GM23338 (cell line): Measurements from ENCODE around the gene AGPAT4. TPM values are rescaled to one million over a fixed set of nuclear protein-coding genes. Genes with fewer than 3 reads are reported as not detected.

Experiments
- ATAC-seq: fragments of 200-7000 bp; cut with Tn5 transposase; 3 replicates; pipeline ENCODE4 v1.9.1; 2020
- DNase-seq: peaks from one replicate; pipeline ENCODE4 v3.0.0-alpha.2; 2015; ENCODE audit warnings: low spot score
- H2AFZ ChIP-seq: fragments of 200-600 bp; sonication (generic); 2 replicates; pipeline ENCODE4 v1.8.0; 2016; ENCODE audit warnings: antibody characterized with exemption, mild to moderate bottlenecking, moderate library complexity
- H3F3A ChIP-seq: fragments of 200-600 bp; sonication (generic); replicated peaks from 2 replicates; pipeline ENCODE4 v1.8.0; 2017; ENCODE audit warnings: antibody characterized with exemption, mixed run types, low read depth
- H3K27ac ChIP-seq: fragments of 200-600 bp; sonication (generic); 2 replicates; pipeline ENCODE4 v1.6.1; 2016; ENCODE audit warnings: low read depth
- H3K27me3 ChIP-seq: fragments of 200-600 bp; sonication (generic); 2 replicates; pipeline ENCODE4 v1.8.0; 2016; ENCODE audit warnings: mild to moderate bottlenecking, mixed run types, moderate library complexity; ENCODE audit not compliant: insufficient read depth
- H3K36me3 ChIP-seq: fragments of 200-600 bp; sonication (generic); 2 replicates; pipeline ENCODE4 v1.8.0; 2016; ENCODE audit warnings: mild to moderate bottlenecking; ENCODE audit not compliant: insufficient read depth
- H3K4me1 ChIP-seq: fragments of 200-600 bp; sonication (generic); 2 replicates; pipeline ENCODE4 v1.8.0; 2016; ENCODE audit warnings: mild to moderate bottlenecking, moderate library complexity; ENCODE audit not compliant: insufficient read depth
- H3K4me2 ChIP-seq: fragments of 200-600 bp; sonication (generic); 2 replicates; pipeline ENCODE4 v1.7.1; 2017; ENCODE audit warnings: mixed run types
- H3K4me3 ChIP-seq: fragments of 200-600 bp; sonication (generic); 2 replicates; pipeline ENCODE4 v1.6.1; 2016; ENCODE audit warnings: mixed run types
- H3K79me2 ChIP-seq: fragments of 200-600 bp; sonication (generic); replicated peaks from 2 replicates; pipeline ENCODE4 v1.8.0; 2017; ENCODE audit warnings: mild to moderate bottlenecking; ENCODE audit not compliant: insufficient read depth
- H3K9me2 ChIP-seq: fragments of 200-600 bp; sonication (generic); 2 replicates; pipeline ENCODE4 v1.8.0; 2017; ENCODE audit not compliant: insufficient read depth
- H4K20me1 ChIP-seq: fragments of 200-600 bp; sonication (generic); replicated peaks from 2 replicates; pipeline ENCODE4 v1.8.0; 2017; ENCODE audit warnings: mild to moderate bottlenecking; ENCODE audit not compliant: insufficient read depth
- H3K27ac Mint-ChIP-seq: 2 replicates; pipeline ENCODE4 v1.8.0; 2020; ENCODE audit warnings: inconsistent platforms, mild to moderate bottlenecking, moderate library complexity, mixed read lengths
- H3K27me3 Mint-ChIP-seq: 3 replicates; pipeline ENCODE4 v1.8.0; 2022; ENCODE audit warnings: low read depth, mild to moderate bottlenecking, moderate library complexity, mixed read lengths, inconsistent platforms; ENCODE audit not compliant: insufficient read depth, poor library complexity
- H3K36me3 Mint-ChIP-seq: 3 replicates; pipeline ENCODE4 v1.8.0; 2021; ENCODE audit warnings: low read depth, mild to moderate bottlenecking, inconsistent platforms, moderate library complexity, mixed read lengths
- H3K4me1 Mint-ChIP-seq: 3 replicates; pipeline ENCODE4 v1.8.0; 2020; ENCODE audit warnings: mild to moderate bottlenecking, inconsistent platforms, mixed read lengths
- H3K4me3 Mint-ChIP-seq: 3 replicates; pipeline ENCODE4 v1.8.0; 2021; ENCODE audit warnings: moderate library complexity, mild to moderate bottlenecking, inconsistent platforms, mixed read lengths
- H3K9me3 Mint-ChIP-seq: 3 replicates; pipeline ENCODE4 v1.8.0; 2020; ENCODE audit warnings: moderate library complexity, mild to moderate bottlenecking, inconsistent platforms, mixed read lengths
- CREB1 ChIP-seq: fragments of 250-450 bp; sonication (Bioruptor Pico); IDR thresholded peaks from 2 replicates; pipeline ENCODE4 v1.5.0; 2020; ENCODE audit warnings: low read depth, mild to moderate bottlenecking, moderate library complexity
- EZH2 ChIP-seq: fragments of 200-600 bp; sonication (generic); IDR thresholded peaks from one replicate; pipeline ENCODE4 v1.8.0; 2017; ENCODE audit warnings: antibody characterized with exemption, mild to moderate bottlenecking, low read depth; ENCODE audit not compliant: unreplicated experiment
- EZH2phosphoT487 ChIP-seq: fragments of 200-600 bp; sonication (generic); IDR thresholded peaks from one replicate; pipeline ENCODE4 v1.8.1; 2018; ENCODE audit warnings: antibody characterized with exemption; ENCODE audit not compliant: unreplicated experiment
- NANOG ChIP-seq: IDR thresholded peaks from 2 replicates; pipeline ENCODE4 v1.6.1; 2016; ENCODE audit warnings: antibody characterized with exemption, borderline replicate concordance
- REST ChIP-seq: IDR thresholded peaks from one replicate; pipeline ENCODE4 v1.6.1; 2018; ENCODE audit warnings: antibody characterized with exemption; ENCODE audit not compliant: unreplicated experiment
- STAT1 ChIP-seq: IDR thresholded peaks from one replicate; pipeline ENCODE4 v1.6.1; 2016; ENCODE audit warnings: antibody characterized with exemption; ENCODE audit not compliant: unreplicated experiment
- ZNF114 ChIP-seq: fragments of 250-450 bp; sonication (Bioruptor Pico); IDR thresholded peaks from 2 replicates; pipeline ENCODE4 v1.5.0; 2020; ENCODE audit warnings: mild to moderate bottlenecking, moderate library complexity
- polyA plus RNA-seq: library from polyadenylated mRNA; unstranded; fragments of >200 nt; fragmentation: Nextera tagmentation; extraction: Ambion mirVana; gene quantifications from 2 replicates; pipeline ENCODE4 v1.2.1, GENCODE V29; 2016
- total RNA-seq: library from RNA; depleted of rRNA; stranded (reverse); fragments of >200 nt; shearing (Covaris generic); gene quantifications from 2 replicates; pipeline ENCODE4 v1.2.3, GENCODE V29; 2014
- TF ChIP-seq, protein P1 (sequence below): IDR thresholded peaks from 2 replicates; pipeline ENCODE4 v1.6.1; 2016; ENCODE audit warnings: antibody characterized with exemption
- TF ChIP-seq, protein P2 (sequence below): fragments of 250-450 bp; sonication (Bioruptor Pico); IDR thresholded peaks from 2 replicates; pipeline ENCODE4 v1.5.0; 2020; ENCODE audit warnings: mild to moderate bottlenecking, moderate library complexity

AGPAT4 gene
- total and polyA plus RNA-seq, 2 experiments from 2014 or later, result 8.9 to 19.3 TPM

DNA sequence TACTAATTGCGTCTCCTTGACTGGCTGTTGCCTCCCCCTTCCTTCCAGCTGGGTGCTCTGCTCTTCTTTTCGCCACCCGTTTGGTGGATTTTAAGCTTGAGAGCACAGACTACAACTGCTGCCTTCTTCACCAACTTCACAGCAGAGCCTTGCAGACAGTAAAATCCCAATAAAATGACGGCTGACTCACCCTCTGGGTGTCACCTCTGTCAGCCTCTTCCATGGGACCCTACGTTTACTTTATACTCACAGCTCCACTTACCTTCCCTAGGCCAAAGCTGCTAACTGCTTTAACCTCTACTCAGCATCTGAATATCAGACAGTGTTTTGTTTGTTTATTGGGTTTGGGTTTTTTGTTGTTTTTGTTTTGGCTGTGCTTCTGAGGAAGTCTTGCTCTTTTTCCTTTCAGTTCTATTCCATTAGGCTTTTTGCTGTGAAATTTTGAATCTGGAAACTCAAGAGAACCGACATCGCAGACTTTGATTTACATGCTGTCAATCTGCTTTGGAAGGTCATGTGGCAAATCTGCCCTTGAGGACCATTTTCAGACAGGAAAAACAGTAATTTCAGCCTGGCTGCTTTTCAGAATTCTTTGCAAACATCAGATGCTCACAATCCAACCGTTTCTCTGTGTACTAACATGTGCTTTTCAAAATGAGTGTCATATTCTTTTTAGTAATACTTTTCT, 2.4 kb downstream of the AGPAT4 start:
- H3K4me1 Mint-ChIP-seq, result peaks cover 50% of the 10 kb centered on the region
- H3K36me3 Mint-ChIP-seq, result peaks cover 15% of the 10 kb centered on the region
- peaks cover 68% of the 10 kb centered on the region for H3K79me2 ChIP-seq
- H3K4me3 ChIP-seq, result peak overlapping the region; percentile 58
- no peaks in the 10 kb centered on the region for H3K27me3 ChIP-seq
- H2AFZ ChIP-seq, result no peak overlapping the region
- no peak overlapping the region for H3K27ac Mint-ChIP-seq
- H3K4me3 Mint-ChIP-seq, result peak overlapping the region; percentile 33; the same call in 2 of the 3 replicates
- no peaks in the 10 kb centered on the region for H3F3A ChIP-seq
- peaks cover 24% of the 10 kb centered on the region for H4K20me1 ChIP-seq
- TF ChIP-seq ZNF114 (CRISPR knock-in tag) (no peak), NANOG (no peak), STAT1 (no peak), EZH2phosphoT487 (no peak), REST (no peak), EZH2 (no peak), CREB1 (CRISPR knock-in tag) (no peak)
- TF ChIP-seq, protein P1, sequence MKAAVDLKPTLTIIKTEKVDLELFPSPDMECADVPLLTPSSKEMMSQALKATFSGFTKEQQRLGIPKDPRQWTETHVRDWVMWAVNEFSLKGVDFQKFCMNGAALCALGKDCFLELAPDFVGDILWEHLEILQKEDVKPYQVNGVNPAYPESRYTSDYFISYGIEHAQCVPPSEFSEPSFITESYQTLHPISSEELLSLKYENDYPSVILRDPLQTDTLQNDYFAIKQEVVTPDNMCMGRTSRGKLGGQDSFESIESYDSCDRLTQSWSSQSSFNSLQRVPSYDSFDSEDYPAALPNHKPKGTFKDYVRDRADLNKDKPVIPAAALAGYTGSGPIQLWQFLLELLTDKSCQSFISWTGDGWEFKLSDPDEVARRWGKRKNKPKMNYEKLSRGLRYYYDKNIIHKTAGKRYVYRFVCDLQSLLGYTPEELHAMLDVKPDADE, result no peak
- TF ChIP-seq, protein P2, sequence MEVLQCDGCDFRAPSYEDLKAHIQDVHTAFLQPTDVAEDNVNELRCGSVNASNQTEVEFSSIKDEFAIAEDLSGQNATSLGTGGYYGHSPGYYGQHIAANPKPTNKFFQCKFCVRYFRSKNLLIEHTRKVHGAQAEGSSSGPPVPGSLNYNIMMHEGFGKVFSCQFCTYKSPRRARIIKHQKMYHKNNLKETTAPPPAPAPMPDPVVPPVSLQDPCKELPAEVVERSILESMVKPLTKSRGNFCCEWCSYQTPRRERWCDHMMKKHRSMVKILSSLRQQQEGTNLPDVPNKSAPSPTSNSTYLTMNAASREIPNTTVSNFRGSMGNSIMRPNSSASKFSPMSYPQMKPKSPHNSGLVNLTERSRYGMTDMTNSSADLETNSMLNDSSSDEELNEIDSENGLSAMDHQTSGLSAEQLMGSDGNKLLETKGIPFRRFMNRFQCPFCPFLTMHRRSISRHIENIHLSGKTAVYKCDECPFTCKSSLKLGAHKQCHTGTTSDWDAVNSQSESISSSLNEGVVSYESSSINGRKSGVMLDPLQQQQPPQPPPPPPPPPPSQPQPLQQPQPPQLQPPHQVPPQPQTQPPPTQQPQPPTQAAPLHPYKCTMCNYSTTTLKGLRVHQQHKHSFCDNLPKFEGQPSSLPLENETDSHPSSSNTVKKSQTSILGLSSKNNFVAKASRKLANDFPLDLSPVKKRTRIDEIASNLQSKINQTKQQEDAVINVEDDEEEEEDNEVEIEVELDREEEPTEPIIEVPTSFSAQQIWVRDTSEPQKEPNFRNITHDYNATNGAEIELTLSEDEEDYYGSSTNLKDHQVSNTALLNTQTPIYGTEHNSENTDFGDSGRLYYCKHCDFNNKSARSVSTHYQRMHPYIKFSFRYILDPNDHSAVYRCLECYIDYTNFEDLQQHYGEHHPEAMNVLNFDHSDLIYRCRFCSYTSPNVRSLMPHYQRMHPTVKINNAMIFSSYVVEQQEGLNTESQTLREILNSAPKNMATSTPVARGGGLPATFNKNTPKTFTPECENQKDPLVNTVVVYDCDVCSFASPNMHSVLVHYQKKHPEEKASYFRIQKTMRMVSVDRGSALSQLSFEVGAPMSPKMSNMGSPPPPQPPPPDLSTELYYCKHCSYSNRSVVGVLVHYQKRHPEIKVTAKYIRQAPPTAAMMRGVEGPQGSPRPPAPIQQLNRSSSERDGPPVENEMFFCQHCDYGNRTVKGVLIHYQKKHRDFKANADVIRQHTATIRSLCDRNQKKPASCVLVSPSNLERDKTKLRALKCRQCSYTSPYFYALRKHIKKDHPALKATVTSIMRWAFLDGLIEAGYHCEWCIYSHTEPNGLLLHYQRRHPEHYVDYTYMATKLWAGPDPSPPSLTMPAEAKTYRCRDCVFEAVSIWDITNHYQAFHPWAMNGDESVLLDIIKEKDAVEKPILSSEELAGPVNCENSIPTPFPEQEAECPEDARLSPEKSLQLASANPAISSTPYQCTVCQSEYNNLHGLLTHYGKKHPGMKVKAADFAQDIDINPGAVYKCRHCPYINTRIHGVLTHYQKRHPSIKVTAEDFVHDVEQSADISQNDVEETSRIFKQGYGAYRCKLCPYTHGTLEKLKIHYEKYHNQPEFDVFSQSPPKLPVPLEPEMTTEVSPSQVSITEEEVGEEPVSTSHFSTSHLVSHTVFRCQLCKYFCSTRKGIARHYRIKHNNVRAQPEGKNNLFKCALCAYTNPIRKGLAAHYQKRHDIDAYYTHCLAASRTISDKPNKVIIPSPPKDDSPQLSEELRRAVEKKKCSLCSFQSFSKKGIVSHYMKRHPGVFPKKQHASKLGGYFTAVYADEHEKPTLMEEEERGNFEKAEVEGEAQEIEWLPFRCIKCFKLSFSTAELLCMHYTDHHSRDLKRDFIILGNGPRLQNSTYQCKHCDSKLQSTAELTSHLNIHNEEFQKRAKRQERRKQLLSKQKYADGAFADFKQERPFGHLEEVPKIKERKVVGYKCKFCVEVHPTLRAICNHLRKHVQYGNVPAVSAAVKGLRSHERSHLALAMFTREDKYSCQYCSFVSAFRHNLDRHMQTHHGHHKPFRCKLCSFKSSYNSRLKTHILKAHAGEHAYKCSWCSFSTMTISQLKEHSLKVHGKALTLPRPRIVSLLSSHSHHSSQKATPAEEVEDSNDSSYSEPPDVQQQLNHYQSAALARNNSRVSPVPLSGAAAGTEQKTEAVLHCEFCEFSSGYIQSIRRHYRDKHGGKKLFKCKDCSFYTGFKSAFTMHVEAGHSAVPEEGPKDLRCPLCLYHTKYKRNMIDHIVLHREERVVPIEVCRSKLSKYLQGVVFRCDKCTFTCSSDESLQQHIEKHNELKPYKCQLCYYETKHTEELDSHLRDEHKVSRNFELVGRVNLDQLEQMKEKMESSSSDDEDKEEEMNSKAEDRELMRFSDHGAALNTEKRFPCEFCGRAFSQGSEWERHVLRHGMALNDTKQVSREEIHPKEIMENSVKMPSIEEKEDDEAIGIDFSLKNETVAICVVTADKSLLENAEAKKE (CRISPR knock-in tag), result no peak
- peaks cover 31% of the 10 kb centered on the region for H3K4me1 ChIP-seq
- ATAC-seq, result no peak
- H3K9me3 Mint-ChIP-seq, result no peaks in the 10 kb centered on the region
- H3K27me3 Mint-ChIP-seq, result peaks cover 2% of the 10 kb centered on the region
- no peaks in the 10 kb centered on the region for H3K9me2 ChIP-seq
- H3K36me3 ChIP-seq, result no peaks in the 10 kb centered on the region
- no peak overlapping the region for H3K27ac ChIP-seq
- peak overlapping the region; percentile 77 for H3K4me2 ChIP-seq
- peak; percentile 3 for DNase-seq
